C4-2B (cell line): ENCODE results near the gene SLC2A8.

Experiments used
- CTCF ChIP-seq: fragments of 450-650 bp; conservative IDR thresholded peaks from 2 replicates; pipeline ENCODE4 v1.5.1; 2017; ENCODE audit warnings: mild to moderate bottlenecking
- ZFX ChIP-seq: fragments of 450-650 bp; IDR thresholded peaks from 2 replicates; pipeline ENCODE4 v1.6.1; 2017

GRCh38 chr9:127407492-127407843, 10.5 kb downstream of the SLC2A8 start:
- TF ChIP-seq CTCF: no peak
- TF ChIP-seq ZFX: no peak
